ENCODE data around the gene ATOH7.
"Not testable (repeated sequence)": the region's sequence is repeated elsewhere in the genome, so short reads cannot be mapped to it uniquely, and the experiment has no call there.

ATOH7 gene

DNA sequence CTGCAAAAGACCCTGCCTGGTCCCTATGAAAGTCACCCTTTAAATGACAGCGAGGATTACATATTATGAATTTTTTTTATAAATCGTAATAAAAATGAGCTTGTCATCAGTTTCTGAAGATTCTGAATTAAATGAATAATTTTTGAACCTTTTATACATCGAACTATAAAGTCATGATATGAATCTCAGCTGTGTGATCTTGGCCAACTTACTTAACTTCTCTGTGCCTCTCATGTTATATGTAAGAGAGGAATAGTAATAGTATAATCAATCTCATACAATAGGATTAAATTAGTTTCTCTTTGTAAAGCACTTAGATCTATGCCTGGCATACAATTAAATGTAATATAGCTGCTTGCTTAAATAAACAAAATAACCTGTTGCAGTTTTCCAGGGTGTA, 5.3 kb upstream of the ATOH7 start:
- DNase-seq (ENCODE audit: low read depth): no peak

DNA sequence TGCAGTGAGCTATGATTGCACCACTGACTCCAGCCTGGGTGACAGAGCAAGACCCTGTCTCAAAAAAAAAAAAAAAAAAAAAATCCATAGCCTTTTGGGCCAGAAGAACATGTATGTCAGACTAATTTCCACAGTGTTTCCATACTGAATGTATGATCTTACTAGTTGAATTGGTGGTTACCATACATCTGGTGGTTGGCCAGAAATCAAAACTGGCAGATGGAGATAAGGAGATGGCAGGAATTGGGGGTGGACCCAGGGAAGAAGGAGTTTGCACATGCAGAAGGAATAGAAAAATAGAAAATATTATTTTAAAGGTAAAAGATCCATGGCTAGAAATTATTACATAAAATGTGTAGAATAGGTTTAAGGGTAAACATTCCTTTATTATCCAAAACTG, 3.7 kb upstream of the ATOH7 start:
- no peak for DNase-seq (ENCODE audit: low read depth)

DNA sequence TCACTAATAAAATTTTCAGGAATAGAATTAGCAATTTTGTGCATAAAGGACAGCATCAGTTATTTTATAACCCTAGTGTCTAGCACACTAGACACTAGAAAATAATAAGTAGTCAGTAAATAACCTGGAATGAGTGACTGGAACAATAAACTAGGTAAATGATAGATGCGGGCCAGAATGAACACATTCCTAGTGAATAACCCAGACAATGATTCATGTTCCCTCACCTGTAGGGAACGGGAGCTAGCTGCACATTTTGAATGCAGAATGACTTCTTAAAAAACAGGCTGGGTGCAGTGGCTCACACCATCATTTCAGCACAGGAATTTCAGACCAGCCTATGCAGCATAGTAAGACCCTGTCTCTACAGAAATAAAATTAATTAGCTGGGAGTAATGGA, 3.2 kb upstream of the ATOH7 start:
- no peak for DNase-seq (ENCODE audit: low read depth)

DNA sequence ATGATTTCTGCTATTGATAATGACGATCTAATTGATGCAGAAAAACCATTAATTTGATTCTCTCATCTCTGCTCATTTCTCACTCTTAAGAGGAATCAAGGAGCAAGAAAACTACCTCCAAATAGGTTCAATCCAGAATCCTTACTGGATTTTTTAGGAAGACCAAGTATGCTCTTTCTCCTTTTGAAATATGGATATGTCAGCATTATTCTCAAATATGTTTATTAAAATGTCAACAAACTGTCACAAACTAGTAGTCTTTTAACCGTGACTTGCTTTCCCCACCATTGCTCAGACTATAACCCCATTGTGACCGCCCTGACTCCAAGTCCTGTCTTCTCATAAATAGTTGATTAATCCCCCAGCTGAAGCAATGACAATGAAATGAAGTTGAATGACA, 1.1 kb upstream of the ATOH7 start:
- no peak for DNase-seq (ENCODE audit: low read depth)

DNA sequence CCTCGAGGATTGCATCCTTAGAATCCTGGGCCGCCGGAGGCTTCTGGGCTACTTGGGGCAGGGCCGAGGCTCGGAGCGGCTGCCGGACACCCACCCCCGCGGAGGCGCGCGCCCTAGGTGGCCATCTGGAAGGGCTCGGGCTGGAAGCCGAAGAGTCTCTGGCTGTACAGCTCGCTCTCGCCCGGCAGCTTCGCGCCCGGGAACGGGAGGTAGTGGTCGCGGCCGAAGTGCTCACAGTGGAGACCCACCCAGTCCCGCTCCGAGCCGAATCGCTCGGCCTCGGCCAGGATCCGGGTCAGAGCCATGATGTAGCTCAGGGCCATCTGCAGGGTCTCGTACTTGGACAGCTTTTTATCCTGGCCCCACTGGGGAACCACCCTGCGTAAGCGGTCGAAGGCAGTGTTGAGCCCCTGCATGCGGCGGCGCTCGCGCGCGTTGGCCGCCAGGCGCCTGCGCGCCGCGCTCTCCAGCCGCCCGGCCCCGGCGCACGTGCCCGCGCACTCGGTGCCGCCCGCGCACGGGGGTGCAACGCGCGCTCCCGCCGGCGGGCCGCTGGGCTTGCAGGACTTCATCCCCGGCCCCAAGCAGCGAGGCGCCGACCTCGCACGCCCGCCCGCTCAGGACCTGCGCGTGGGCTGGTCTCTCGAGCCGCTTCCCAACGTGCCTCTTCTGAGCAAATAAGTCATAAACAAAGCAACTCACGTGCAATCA, 652 bp downstream of the ATOH7 start:
- DNase-seq (ENCODE audit: low read depth): peak; percentile 63

DNA sequence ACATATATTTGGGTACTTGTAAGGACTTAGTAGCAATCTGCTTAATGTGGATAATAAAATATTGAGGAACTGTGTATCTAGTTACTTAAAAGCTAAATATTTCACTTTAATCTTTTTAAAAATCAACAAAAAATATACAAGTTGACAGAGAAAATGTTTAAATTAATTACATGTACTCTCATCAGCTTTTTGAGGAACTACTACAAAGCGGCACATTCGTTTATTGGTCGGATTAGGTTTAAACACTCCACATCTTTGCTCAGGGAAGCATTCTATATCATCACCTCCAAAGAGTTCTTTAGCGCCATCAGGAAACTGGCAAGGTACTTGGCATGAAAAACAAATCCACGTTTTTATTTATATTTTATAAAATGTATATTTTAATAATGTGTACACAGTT, 1.6 kb downstream of the ATOH7 start:
- no peak for DNase-seq (ENCODE audit: low read depth)

DNA sequence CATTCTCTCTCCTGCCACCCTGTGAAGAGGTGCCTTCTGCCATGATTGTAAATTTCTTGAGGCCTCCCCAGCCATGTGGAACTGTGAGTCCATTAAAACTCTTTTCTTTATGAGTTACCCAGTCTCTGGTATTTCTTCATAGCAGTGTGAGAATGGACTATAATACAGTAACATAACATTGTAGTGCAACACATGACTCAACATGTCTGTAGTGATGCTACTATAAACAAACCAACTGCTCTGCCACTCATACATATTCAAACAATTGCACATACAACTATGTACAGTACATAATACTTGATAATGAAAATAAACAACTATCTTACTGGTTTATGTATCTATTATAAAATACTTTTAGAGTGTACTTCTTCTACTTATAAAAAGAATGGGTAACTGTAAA, 7.1 kb downstream of the ATOH7 start:
- peak; percentile 72 for DNase-seq (ENCODE audit: low read depth)

DNA sequence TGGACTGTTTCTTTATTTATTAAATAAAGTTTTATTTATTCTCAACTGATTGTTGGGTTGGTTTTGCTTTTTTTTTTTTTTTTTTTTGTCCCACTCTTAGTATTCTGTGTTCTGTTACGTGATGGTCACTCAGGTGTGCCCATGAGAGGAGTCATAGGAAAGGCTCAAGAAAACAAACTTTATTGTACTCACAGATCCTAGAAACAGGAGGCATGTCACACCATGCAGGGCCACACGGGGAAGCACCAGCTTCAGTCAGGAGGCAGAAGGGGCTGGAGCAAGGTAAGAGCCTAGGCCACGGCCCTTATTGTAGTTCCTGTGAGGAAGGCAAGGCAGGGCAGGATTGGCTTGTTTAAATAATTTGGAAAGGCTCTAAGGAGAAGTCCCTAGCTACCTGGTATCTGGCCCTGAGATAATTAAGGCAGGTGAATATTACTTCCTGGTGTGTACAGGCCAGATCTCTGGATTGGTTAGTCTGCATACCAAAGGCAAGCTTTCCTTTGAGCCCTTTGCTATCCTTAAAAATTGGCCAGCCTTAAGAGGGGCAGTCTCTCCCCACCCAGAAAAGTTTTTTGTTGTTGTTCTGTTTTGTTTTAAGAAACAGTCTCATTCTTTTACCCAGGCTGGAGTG, 8.3 kb downstream of the ATOH7 start:
- no peak for DNase-seq (ENCODE audit: low read depth)

DNA sequence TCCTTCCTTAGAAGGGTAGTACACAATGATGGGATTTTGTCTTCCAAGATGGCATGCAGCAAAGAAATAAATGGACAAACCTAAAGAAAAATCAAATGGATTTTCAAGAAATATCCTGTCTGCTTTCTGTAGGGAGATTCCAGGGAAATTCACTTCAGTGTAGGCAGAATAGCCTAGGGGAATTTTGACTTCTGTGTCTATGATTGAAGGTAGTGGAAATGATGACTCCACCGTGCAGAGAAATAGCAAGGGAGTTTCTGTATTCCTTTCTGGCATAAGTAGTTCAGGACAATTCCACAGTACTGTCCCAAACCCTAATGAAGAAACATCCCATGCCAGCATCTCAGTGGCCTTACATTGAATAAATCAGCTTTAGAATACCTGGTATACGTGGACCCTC, 9.5 kb downstream of the ATOH7 start:
- no peak for DNase-seq (ENCODE audit: low read depth)

DNA sequence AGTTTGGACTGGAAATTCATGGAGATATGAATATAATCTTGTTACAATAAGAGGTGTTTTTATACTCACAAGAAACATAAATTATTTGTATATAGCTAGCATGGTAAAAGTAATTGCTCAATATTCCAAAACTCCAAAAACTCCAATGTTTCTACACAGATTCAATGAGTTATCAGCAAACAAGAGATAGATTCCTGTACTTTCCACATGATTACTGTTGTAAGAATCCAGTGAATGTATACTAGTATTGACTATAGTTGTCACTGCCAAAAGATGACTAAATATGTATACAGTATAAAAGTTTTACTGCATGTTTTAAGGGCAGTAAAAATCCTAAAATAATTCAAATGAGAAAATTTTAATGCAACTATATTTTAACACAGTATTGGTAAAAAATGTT, 10.7 kb downstream of the ATOH7 start:
- no peak for DNase-seq (ENCODE audit: low read depth)

DNA sequence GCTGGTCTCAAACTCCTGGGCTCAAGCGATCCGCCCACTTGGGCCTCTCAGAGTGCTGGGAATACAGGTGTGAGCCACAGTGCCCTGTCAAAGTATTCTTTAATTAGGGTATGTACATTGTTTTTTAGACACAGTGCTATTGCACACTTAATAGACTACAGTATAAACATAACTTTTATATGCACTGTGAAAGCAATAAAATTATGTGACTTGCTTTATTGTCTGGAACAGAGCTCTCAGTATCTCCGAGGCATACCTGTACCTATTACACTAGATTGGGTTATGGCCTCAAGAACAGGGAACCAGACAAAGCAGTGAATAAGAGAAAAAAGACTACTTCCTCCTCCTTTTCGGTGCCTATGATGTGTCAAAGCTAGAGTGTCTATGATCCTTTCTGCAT, 13.1 kb downstream of the ATOH7 start:
- DNase-seq (ENCODE audit: low read depth): no peak

DNA sequence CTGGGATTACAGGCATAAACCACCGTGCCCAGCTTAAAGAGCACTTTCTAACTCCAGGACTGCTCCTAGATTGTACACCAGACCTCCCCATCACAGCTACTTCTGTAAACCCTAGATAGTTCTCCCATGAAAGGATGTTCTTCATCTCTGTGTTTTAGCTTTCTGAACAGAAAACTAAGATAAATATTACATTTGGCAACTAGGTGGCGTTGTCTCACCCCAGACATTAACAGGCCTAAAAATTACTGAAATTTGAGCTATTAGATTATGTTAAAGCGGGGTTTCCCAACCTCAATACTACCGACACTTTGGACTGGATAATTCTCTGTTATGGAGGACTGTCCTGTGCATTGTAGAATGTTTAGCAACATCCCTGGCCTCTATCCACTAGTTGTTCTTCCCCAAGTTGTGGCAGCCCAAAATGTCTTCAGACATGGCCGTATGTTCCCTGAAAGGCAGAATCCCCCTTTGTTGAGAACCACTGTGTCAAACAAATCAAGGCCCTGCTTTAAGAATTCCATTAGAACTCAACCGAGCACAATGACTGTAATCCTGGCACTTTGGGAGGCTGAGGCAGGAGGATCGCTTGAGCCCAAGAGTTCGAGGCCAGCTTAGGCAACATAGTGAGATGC, 19.1 kb downstream of the ATOH7 start:
- DNase-seq (ENCODE audit: low read depth): peak; percentile 52

DNA sequence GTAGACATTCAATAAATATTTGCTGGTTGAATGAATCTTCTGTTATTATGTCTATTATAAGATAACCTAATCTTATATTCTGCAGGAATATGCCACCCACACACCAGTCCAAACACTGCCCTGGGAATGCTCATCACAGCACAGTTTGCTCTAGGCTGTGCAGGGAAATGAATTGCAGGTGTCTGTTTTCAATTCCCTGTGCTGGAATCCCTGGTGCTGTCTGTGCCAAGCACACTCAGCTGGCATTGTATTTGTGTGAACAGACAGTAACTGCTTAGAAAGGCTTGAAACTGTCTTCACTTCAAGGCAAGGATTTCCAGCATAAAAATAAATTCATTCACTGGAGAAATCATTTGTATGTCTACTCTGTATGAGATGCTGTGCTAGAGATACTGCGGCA, 20.2 kb downstream of the ATOH7 start:
- no peak for DNase-seq (ENCODE audit: low read depth)

DNA sequence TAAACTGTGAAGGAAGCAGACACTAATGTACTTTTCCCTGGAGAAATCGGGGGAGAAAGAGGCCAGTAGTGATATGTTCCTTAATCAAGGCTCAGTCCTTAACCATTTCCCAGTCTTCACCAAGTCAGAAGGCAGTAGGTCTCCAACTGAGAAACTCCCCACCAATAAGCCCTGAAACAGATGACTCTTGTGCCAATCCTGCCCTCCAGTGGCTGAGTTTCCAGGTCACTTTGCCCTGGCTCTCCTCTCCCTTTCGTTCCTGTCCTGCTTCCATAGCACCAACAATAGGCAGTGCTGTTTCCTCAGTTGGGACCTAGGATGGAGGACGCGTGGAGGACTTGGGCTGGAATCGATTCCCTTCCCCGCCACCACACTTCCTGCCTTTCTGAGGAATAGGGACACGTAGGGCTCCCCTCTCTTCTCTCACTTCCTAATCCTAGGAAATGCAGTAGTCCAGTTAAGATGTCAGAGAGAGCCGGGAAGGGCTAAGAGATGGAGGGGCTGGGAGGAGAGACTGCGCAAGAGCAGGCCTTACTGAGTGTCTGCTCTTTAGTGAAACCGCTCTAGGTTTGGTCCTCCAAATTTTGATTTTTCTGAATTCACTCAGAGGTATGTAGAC, 23.4 kb downstream of the ATOH7 start:
- DNase-seq (ENCODE audit: low read depth): peak; percentile 74

DNA sequence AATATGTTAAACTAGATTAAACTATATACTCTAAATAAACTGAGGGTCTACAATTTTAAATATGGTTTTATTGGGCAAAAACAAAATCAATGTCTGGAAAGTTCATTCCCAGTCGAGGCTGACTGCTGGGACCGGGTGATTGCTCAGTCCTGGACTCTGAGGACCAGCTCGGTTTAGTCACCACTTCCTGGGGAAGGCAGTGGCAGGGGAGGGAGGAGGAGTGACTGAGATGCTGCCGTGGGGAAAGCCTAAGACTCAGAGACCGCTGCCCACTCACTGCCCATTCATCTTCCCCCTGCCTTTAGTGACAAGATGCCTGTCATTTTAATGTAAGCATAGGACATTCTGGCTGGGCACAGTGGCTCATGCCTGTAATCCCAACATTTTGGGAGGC, 29.0 kb downstream of the ATOH7 start:
- peak; percentile 63 for DNase-seq (ENCODE audit: low read depth)

DNA sequence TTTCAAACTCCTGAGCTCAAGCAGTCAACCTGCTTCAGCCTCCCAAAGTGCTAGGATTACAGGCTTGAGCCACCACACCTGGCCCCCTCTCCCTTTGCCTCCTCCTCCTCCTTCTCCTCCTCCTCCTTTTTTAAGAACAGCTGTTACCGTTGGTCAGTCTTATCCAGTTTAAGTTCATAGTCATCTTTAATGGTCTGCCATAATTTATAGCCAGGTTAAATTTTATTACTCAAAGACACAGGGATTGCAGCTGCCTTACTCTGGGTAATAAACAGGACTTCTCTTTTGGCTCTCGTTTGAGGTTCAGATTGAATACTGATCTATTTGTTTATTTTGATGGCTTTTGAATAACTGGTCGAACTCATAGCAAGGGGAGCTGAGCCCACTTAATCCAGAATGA, 35.2 kb downstream of the ATOH7 start:
- no peak for DNase-seq (ENCODE audit: low read depth)

DNA sequence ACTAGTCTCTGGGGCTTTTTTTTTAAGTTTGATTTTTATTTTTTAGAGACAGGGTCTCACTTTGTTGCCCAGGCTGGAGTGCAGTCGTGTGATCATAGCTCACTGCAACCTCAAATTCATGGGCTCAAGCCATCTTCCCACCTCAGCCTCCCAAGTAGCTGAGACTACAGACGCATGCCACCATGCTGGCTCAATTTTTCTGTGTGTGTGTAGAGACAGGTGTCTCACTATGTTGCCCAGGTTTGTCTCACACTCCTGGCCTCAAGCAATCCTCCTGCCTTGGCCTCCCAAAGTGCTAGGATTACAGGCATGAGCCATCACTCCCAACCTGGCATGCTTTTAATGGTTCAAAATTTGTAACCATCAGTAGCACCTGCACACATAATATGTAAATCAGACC, 36.1 kb downstream of the ATOH7 start:
- not testable (repeated sequence) for DNase-seq (ENCODE audit: low read depth)

DNA sequence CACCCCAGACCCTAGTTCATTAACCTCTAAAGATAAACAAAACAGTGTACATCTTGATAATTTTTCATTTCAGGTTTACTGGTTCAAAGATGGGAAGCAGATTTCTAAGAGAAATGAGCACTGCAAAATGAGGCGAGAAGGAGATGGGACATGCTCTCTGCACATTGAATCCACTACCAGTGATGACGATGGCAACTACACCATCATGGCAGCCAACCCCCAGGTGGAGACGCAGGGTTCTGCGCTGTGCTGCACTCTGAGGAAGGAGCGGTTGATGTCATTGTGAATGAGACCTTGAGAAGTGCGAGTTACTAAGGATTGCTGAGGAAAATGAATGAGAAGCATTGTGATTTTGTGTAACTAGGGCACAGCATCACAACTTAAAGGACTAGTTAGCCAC, 37.6 kb downstream of the ATOH7 start:
- no peak for DNase-seq (ENCODE audit: low read depth)

DNA sequence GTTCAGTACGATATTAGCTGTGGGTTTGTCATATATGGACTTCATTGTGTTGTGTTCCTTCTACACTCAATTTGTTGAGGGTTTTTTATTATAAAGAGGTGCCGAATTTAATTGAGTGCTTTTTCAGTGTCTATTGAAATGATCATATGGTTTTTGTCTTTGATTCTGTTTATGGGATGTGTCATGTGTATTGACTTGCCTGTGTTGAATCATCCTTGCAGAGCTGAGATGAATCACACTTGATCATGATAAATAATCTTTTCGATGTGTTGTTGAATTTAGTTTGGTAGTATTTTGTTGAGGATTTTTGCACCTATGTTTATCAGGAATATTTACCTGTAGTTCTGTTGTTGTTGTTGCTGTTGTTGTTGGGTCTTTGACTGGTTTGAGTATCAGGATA, 39.8 kb downstream of the ATOH7 start:
- DNase-seq (ENCODE audit: low read depth): no peak

DNA sequence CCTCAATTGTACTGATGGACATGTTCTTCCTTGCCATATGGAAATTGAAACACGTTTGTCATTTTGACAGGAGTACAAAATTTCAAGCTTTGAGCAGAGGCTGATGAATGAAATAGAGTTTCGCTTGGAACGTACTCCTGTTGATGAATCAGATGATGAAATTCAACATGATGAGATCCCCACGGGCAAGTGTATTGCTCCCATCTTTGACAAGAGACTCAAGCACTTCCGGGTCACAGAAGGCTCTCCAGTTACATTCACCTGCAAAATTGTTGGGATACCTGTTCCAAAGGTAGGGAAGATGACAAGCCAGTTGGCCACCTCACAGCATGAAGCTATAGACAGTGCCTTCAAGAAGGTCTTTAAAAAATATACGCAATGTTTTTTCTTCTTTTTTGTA, 43.1 kb downstream of the ATOH7 start:
- no peak for DNase-seq (ENCODE audit: low read depth)

DNA sequence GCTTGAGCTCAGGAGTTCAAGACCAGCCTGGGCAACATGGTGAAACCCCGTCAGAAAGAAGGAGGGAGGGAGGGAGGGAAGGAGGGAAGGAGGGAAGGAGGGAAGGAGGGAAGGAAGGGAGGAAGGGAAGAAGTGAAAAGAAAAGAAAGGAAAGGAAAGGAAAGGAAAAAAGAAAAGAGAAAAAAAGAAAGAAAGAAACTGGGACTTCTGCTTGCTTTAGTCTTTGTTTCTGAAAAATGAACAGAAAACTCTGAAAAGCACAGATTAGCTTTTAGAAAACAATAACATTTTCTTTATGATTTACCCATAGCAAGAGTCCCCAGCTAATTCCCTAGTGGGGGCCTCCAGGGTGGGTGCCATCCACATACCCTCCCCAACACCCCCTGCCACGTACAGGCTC, 46.8 kb downstream of the ATOH7 start:
- DNase-seq (ENCODE audit: low read depth): no peak

DNA sequence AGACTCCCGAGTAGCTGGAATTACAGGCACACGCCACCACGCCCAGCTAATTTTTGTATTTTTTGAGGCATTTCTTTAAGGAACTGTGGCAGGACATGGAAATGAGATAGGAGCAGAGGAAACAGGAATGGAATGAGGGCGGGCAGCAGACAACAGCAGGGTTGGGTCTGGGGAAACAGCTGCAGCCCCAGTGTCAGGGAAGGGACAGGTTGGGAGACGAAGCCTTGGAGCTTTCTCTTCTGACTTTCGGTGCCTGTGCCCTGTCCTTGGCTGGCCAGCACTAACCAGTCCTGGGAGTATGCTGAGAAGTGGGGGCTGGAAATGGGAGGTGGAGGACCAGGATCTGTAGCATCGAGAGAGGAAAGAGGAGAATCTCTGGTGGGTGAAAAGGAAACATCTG, 47.4 kb downstream of the ATOH7 start:
- DNase-seq (ENCODE audit: low read depth): no peak

Data from amniotic epithelial cell (primary cell).